Heart left ventricle (tissue), 16 donors: Measurements from ENCODE around the gene AFF3. TPM values are rescaled to one million over a fixed set of nuclear protein-coding genes. Genes with fewer than 3 reads are reported as not detected.

Source experiments
- ATAC-seq, 4 donors: fragments of 200-7000 bp; cut with Tn5 transposase; one replicate each; pipeline ENCODE4 v1.9.1; 2020 to 2022; ENCODE audit warnings: moderate library complexity in 4 of 4, mild to moderate bottlenecking in 3 of 4, moderate number of reproducible peaks in 1 of 4
- DNase-seq, 5 donors: peaks; one replicate each; pipeline ENCODE4 v3.0.0-alpha.2; 2020
- H3K27ac ChIP-seq, 12 donors: fragments of 200-600 bp; sonication (generic) in 4 of 12; one replicate each; pipeline versions ENCODE4 v1.5.0 to v1.8.0; 2016 to 2022; ENCODE audit warnings: mild to moderate bottlenecking in 2 of 12
- H3K27me3 ChIP-seq, 9 donors: fragments of 200-600 bp; sonication (generic) in 2 of 9; one replicate each; pipeline versions ENCODE4 v1.5.1 to v1.8.0; 2016 to 2022; ENCODE audit warnings: mild to moderate bottlenecking in 3 of 9
- H3K36me3 ChIP-seq, 9 donors: fragments of 200-600 bp; sonication (generic) in 2 of 9; one replicate each; pipeline versions ENCODE4 v1.5.0 to v1.8.0; 2018 to 2022; ENCODE audit warnings: mild to moderate bottlenecking in 2 of 9
- H3K4me1 ChIP-seq, 12 donors: fragments of 200-600 bp; sonication (generic) in 4 of 12; one replicate each; pipeline versions ENCODE4 v1.5.0 to v1.8.0; 2016 to 2022; ENCODE audit warnings: mild to moderate bottlenecking in 3 of 12
- H3K4me3 ChIP-seq, 12 donors: fragments of 200-600 bp; sonication (generic) in 4 of 12; one replicate each; pipeline versions ENCODE4 v1.5.0 to v1.8.0; 2017 to 2022; ENCODE audit warnings: mild to moderate bottlenecking in 9 of 12, moderate library complexity in 4 of 12
- H3K9me3 ChIP-seq, 12 donors: fragments of 200-600 bp; sonication (generic) in 4 of 12; one replicate each; pipeline versions ENCODE4 v1.5.0 to v1.8.0; 2016 to 2022; ENCODE audit warnings: mild to moderate bottlenecking in 1 of 12
- POLR2A ChIP-seq, 2 donors: fragments of 450-650 bp; IDR thresholded peaks; one replicate each; pipeline ENCODE4 v1.6.1; 2017; ENCODE audit warnings: antibody characterized with exemption in 2 of 2, mild to moderate bottlenecking in 2 of 2, moderate library complexity in 2 of 2
- WGBS, 4 donors: extraction: QIAGEN DNeasy Blood & Tissue Kit in 2 of 4; methylation state at CpG; one replicate each; pipeline versions ENCODE4 v1.1.5 to v1.1.7; 2013 to 2018; 5-methylcytosine and 5-hydroxymethylcytosine counted together
- intact Hi-C, 10 donors: fragments of 100-400 bp; cut with DNase I; formaldehyde crosslinking; loops; one replicate each; pipeline versions ENCODE4 v1.11.1 to v1.14.2; 2022
- polyA plus RNA-seq, 2 donors: library from polyadenylated mRNA; stranded (reverse); fragments of 200-250 nt; gene quantifications; one replicate each; pipeline ENCODE4 v1.2.3, GENCODE V29; 2013
- total RNA-seq, 9 donors: library from RNA; depleted of rRNA in 2 of 9; stranded (reverse); fragments of >200 nt in 2 of 9; fragmentation: NEBNext Ultra II Directional in 3 of 9; extraction: Animal tissue kit (Norgen Biotek cat#: 25700) in 3 of 9; gene quantifications; one replicate each; pipeline versions ENCODE4 v1.1.0 to v1.2.4, GENCODE V29; 2016 to 2023
- TF ChIP-seq, protein P1 (sequence below), 12 donors: fragments of 200-600 bp; sonication (generic) in 4 of 12; IDR thresholded peaks; one replicate each; pipeline versions ENCODE4 v1.5.0 to v1.8.0; 2018 to 2022; ENCODE audit warnings: antibody characterized with exemption in 12 of 12, mild to moderate bottlenecking in 5 of 12
- donor health status: ischemic (EF 13 %, LVEDD 7.1; RV severe dilation, severe dysfunction).
- donor health status: healthy with polysubstance abuse.
- donor health status: DM: no; HTN: yes; CAD: no.
- donor health status: DM: no; HTN: no; CAD: no.
- donor health status: ischemic (EF 25% LVEDD 6.9; RV normal size, moderate dysfunction).
- donor health status: ischemic (EF 25% LVEDD 5.7; RV mildly dilated, moderate dysfunction).
- donor health status: healthy.
- donor health status: DM: yes; HTN: yes; CAD: no.
- donor health status: ischemic (EF 35%, LVEDD 5.7; RV mildly dilated, moderate dysfunction).
- donor health status: nonischemic (EF 11% LVEDD 7.7; RV severe dilation, severe dysfunction).
- donor health status: DM: yes; HTN: yes; CAD: no.
- donor health status: PGD.
- donor health status: ischemic (EF 29% LVEDD 5.4; RV normal size, mild dysfunction).
- donor health status: nonischemic (EF 23%, LVEDD 6.1; RV moderate dilation, normal function).

Gene AFF3
- total and polyA plus RNA-seq, 11 donors = 1.3 to 15.5 (median 4.7) TPM

DNA sequence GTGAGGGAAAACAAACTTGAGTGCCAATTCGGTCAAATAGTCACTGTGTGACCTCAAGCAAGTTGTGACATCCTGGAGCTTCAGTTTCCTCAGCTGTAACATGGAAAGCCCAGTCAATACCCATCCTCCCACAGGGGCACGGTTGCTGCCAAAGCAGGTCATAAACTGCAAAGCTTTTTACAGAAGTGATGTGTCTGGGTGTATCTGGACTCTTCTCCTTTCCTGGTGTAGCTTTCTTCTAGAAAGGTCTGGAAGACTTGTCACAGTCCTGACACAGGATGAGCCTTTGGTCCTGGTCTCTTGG lies 4.2 kb upstream of the AFF3 start:
- ATAC-seq (no peak), DNase-seq (no peak)
- H3K36me3 ChIP-seq = no peaks in the 10 kb centered on the region
- H3K4me1 ChIP-seq = no peaks in the 10 kb centered on the region
- no peak overlapping the region for H3K4me3 ChIP-seq
- WGBS, 4 donors = 76 to 91% (median 83%) methylated on average over 2 of the region's 2 CpGs
- H3K27ac ChIP-seq = no peak overlapping the region
- peaks cover 0 to 13% (median 0%) of the 10 kb centered on the region in 12 donors for H3K9me3 ChIP-seq
- H3K27me3 ChIP-seq = no peaks in the 10 kb centered on the region
- TF ChIP-seq POLR2A (IDR thresholded peaks at IDR 0.05) = no peak
- TF ChIP-seq, protein P1, sequence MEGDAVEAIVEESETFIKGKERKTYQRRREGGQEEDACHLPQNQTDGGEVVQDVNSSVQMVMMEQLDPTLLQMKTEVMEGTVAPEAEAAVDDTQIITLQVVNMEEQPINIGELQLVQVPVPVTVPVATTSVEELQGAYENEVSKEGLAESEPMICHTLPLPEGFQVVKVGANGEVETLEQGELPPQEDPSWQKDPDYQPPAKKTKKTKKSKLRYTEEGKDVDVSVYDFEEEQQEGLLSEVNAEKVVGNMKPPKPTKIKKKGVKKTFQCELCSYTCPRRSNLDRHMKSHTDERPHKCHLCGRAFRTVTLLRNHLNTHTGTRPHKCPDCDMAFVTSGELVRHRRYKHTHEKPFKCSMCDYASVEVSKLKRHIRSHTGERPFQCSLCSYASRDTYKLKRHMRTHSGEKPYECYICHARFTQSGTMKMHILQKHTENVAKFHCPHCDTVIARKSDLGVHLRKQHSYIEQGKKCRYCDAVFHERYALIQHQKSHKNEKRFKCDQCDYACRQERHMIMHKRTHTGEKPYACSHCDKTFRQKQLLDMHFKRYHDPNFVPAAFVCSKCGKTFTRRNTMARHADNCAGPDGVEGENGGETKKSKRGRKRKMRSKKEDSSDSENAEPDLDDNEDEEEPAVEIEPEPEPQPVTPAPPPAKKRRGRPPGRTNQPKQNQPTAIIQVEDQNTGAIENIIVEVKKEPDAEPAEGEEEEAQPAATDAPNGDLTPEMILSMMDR (IDR thresholded peaks at IDR 0.05) = no peak
- intact Hi-C loops = no loop called here

DNA sequence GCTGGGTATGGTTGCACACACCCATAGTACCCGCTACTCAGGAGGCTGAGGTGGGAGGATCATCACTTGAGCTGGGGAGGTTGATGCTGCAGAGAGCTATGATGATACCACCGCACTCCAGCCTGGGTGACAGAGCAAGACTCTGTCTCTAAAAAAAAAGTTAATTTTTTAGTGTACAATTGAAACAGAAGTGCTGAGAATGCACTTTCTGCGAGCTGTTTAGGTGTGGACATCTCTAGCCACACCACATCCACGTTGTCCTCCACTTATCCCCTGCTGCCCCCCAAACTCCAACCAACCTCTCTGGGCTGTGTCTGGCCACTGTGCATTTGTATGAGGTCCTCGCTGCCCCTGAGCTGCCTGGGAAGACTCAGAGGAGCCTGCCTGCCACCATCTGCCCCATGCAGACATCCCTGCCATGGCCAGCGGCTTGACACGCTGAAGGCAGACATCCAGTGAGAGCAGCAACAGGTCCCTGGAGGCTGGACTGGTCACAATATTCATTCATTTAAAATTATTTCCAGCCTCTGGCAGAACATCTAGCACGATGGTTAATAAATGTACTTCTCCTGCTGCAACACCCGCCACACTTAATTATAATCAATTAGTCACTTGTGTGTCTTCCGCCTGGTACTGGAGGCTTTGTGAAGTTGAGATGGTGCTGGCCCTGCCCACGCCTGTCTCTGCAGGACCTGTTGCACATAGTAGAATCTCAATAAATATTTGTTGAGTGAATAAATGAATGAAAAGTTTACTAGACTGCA lies 3.7 kb upstream of the AFF3 start:
- Histone ChIP-seq H3K9me3 (peaks cover 0 to 8% (median 0%) of the 10 kb centered on the region in 12 donors), H3K27ac (no peak overlapping the region), H3K4me3 (no peak overlapping the region), H3K27me3 (no peaks in the 10 kb centered on the region), H3K36me3 (no peaks in the 10 kb centered on the region), H3K4me1 (no peaks in the 10 kb centered on the region)
- DNase-seq (no peak), ATAC-seq (no peak)
- TF ChIP-seq, protein P1 (IDR thresholded peaks at IDR 0.05) = no peak
- TF ChIP-seq POLR2A (IDR thresholded peaks at IDR 0.05) = no peak
- intact Hi-C loops = no loop called here
- 85 to 89% (median 89%) methylated on average over 11 of the region's 11 CpGs for WGBS, 4 donors

DNA sequence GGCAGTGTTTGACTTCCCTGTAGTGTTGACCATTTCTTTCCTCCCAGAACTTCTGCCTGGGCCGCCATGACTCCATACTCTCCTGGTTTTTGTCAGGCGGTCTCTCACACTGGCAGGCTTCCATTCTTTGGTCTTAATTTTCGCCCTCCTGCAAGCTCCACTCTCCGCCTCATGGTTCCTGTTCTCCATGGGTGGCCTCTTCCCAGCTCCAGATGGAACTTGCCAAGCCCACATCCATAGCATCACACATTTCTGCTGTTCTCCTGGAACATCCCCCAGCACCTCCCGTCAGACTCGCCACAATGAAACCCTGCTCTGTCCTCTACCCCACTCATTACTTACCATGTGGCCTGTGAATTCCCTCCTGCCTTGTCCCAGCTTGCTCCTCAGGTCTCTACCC lies 896 bp upstream of the AFF3 start:
- Histone ChIP-seq H3K27me3 (no peaks in the 10 kb centered on the region), H3K4me1 (no peaks in the 10 kb centered on the region), H3K4me3 (no peak overlapping the region), H3K36me3 (no peaks in the 10 kb centered on the region), H3K27ac (no peak overlapping the region), H3K9me3 (no peaks in the 10 kb centered on the region)
- no peak for DNase-seq
- no peak for ATAC-seq
- intact Hi-C loops = no loop called here
- WGBS, 4 donors = 89 to 97% (median 89%) methylated on average over 6 of the region's 6 CpGs
- TF ChIP-seq, protein P1 (IDR thresholded peaks at IDR 0.05) = no peak
- TF ChIP-seq POLR2A (IDR thresholded peaks at IDR 0.05) = no peak

DNA sequence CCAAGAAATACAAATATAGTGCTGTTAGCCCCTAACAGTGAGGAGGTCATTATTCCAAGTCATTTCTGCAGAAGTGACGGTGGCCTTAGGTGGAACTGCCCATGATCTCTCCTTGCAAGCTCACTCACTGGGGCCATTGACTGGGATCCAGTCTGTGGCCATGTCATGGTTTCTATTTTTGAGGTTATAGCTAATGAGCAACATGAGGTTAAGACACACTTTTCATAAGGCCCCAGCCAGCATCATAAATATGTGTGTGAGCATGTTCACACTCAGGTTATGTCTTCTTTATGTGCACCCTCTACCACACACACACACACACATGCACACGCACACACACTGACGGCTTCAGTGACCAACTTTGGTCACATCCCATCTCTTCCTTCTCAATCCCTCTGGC lies 484 bp downstream of the AFF3 start:
- Histone ChIP-seq H3K4me1 (no peaks in the 10 kb centered on the region), H3K36me3 (no peaks in the 10 kb centered on the region), H3K27me3 (no peaks in the 10 kb centered on the region), H3K4me3 (peak overlapping the region in 2 of 12 donors; percentile 7), H3K9me3 (no peaks in the 10 kb centered on the region), H3K27ac (no peak overlapping the region)
- no peak for TF ChIP-seq POLR2A (IDR thresholded peaks at IDR 0.05)
- TF ChIP-seq, protein P1 (IDR thresholded peaks at IDR 0.05) = no peak
- 80 to 96% (median 87%) methylated on average over 3 of the region's 3 CpGs for WGBS, 4 donors
- intact Hi-C loops = no loop called here
- no peak for ATAC-seq
- DNase-seq = no peak
